Testis (tissue), 3 donors: ENCODE results near the gene SSBP3. TPM values are rescaled to one million over a fixed set of nuclear protein-coding genes. Genes with fewer than 3 reads are reported as not detected.

Experiments used
- DNase-seq: peaks from one replicate; pipeline ENCODE4 v3.0.0-alpha.2; 2019
- H3K27ac ChIP-seq, 2 donors: fragments of 200-600 bp; sonication (generic); one replicate each; pipeline ENCODE4 v1.5.1; 2019
- H3K27me3 ChIP-seq: fragments of 200-600 bp; sonication (generic); one replicate; pipeline ENCODE4 v1.5.1; 2019
- H3K36me3 ChIP-seq: fragments of 200-600 bp; sonication (generic); one replicate; pipeline ENCODE4 v1.5.1; 2017; ENCODE audit warnings: low read depth; ENCODE audit errors: missing control alignments
- H3K4me1 ChIP-seq: fragments of 200-600 bp; sonication (generic); one replicate; pipeline ENCODE4 v1.5.1; 2019
- H3K4me3 ChIP-seq, 2 donors: fragments of 200-600 bp; sonication (generic); one replicate each; pipeline ENCODE4 v1.5.1; 2017 to 2019
- H3K9me3 ChIP-seq: fragments of 200-600 bp; sonication (generic); one replicate; pipeline ENCODE4 v1.5.1; 2017
- CTCF ChIP-seq, 3 experiments: fragments of 450-650 bp in 2 of 3; fragments of 200-600 bp in 1 of 3; sonication (generic) in 1 of 3; IDR thresholded peaks; one replicate each; pipeline ENCODE4 v1.5.1; 2016 to 2019; ENCODE audit warnings: antibody characterized with exemption in 3 of 3, mild to moderate bottlenecking in 2 of 3, moderate library complexity in 1 of 3
- POLR2A ChIP-seq: fragments of 450-650 bp; IDR thresholded peaks from one replicate; pipeline ENCODE4 v1.6.1; 2017; ENCODE audit warnings: antibody characterized with exemption, mild to moderate bottlenecking, moderate library complexity
- WGBS, 2 donors: methylation state at CpG; one replicate each; pipeline ENCODE4 v1.1.5; 2018; 5-methylcytosine and 5-hydroxymethylcytosine counted together
- intact Hi-C: fragments of 100-400 bp; cut with DNase I; formaldehyde crosslinking; loops from one replicate; pipeline ENCODE4 v1.15.1; 2023; ENCODE audit warnings: low total_unique reads
- polyA plus RNA-seq: library from polyadenylated mRNA; stranded (reverse); fragments of 350-450 nt; fragmentation: Illumina TruSeq; extraction: RNeasy Lipid Tissue Mini Kit (QIAGEN cat#74804); gene quantifications from one replicate; pipeline ENCODE4 v1.2.3, GENCODE V29; 2014; ENCODE audit warnings: low read depth, low replicate concordance; ENCODE audit not compliant: insufficient read depth
- total RNA-seq, 2 donors: library from RNA; depleted of rRNA; stranded (reverse); fragments of >200 nt; gene quantifications; one replicate each; pipeline ENCODE4 v1.2.3, GENCODE V29; 2016

The SSBP3 gene
- total and polyA plus RNA-seq, 3 donors from 2014 or later = 88.8 to 99.0 (median 91.6) TPM

DNA sequence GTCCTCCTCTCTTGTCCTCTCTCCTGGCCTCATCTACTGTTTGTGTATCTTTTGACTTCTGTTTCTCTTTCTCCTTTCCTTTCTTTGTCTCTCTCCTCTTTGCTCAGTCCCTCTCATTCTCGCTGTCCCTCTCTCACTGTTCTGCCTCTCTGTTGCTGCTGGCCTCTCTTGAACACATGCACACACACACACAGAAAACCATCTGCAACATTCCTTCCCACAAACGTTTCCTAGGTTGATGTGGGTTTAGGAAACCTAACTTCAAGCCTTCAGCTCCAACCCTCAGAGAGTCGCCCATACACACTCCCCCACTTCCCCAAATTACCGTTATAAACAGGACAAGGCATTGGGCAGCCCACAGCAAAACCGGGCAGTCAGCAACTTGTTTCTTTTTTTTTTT lies 10.9 kb upstream of the SSBP3 start:
- H3K4me1 ChIP-seq = no peaks in the 10 kb centered on the region
- no peaks in the 10 kb centered on the region for H3K36me3 ChIP-seq
- H3K27me3 ChIP-seq = no peaks in the 10 kb centered on the region
- no peak for DNase-seq
- H3K4me3 ChIP-seq = no peak overlapping the region
- no peak for TF ChIP-seq CTCF (IDR thresholded peaks at IDR 0.05)
- TF ChIP-seq POLR2A = no peak
- H3K9me3 ChIP-seq = no peaks in the 10 kb centered on the region
- 55 to 63% methylated on average over 5 of the region's 5 CpGs for WGBS, 2 donors
- intact Hi-C loops = no loop called here
- no peak overlapping the region for H3K27ac ChIP-seq

GRCh38 chr1:54416435-54416834 lies 10.2 kb upstream of the SSBP3 start:
- H3K27me3 ChIP-seq = no peaks in the 10 kb centered on the region
- no peaks in the 10 kb centered on the region for H3K36me3 ChIP-seq
- H3K27ac ChIP-seq = no peak overlapping the region
- no peaks in the 10 kb centered on the region for H3K9me3 ChIP-seq
- TF ChIP-seq CTCF (IDR thresholded peaks at IDR 0.05) = no peak
- TF ChIP-seq POLR2A = no peak
- WGBS, 2 donors = 78 to 87% methylated on average over 7 to 8 of the region's 8 CpGs
- intact Hi-C loops = no loop called here
- H3K4me3 ChIP-seq = no peak overlapping the region
- no peak for DNase-seq
- H3K4me1 ChIP-seq = no peaks in the 10 kb centered on the region

GRCh38 chr1:54415991-54416390 lies 9.8 kb upstream of the SSBP3 start:
- WGBS, 2 donors = 88 to 92% methylated on average over 9 of the region's 9 CpGs
- Histone ChIP-seq H3K36me3 (no peaks in the 10 kb centered on the region), H3K4me3 (no peak overlapping the region), H3K4me1 (no peaks in the 10 kb centered on the region), H3K27ac (no peak overlapping the region), H3K9me3 (no peaks in the 10 kb centered on the region), H3K27me3 (no peaks in the 10 kb centered on the region)
- TF ChIP-seq CTCF (IDR thresholded peaks at IDR 0.05) (no peak), POLR2A (no peak)
- intact Hi-C loops = no loop called here
- DNase-seq = no peak

GRCh38 chr1:54415533-54415932 lies 9.3 kb upstream of the SSBP3 start:
- H3K27ac ChIP-seq = no peak overlapping the region
- TF ChIP-seq POLR2A (no peak), CTCF (IDR thresholded peaks at IDR 0.05) (no peak)
- no peaks in the 10 kb centered on the region for H3K4me1 ChIP-seq
- no peaks in the 10 kb centered on the region for H3K36me3 ChIP-seq
- DNase-seq = no peak
- H3K9me3 ChIP-seq = no peaks in the 10 kb centered on the region
- no peaks in the 10 kb centered on the region for H3K27me3 ChIP-seq
- 95 to 99% methylated on average over 3 of the region's 3 CpGs for WGBS, 2 donors
- H3K4me3 ChIP-seq = no peak overlapping the region
- intact Hi-C loops = no loop called here

- no peak overlapping the region for H3K4me3 ChIP-seq
- intact Hi-C loops = no loop called here
- TF ChIP-seq POLR2A (no peak), CTCF (IDR thresholded peaks at IDR 0.05) (no peak)
- peaks cover 13% of the 10 kb centered on the region for H3K4me1 ChIP-seq
- no peaks in the 10 kb centered on the region for H3K9me3 ChIP-seq
- H3K27ac ChIP-seq = no peak overlapping the region
- 90 to 94% methylated on average over 4 of the region's 4 CpGs for WGBS, 2 donors
- no peaks in the 10 kb centered on the region for H3K27me3 ChIP-seq
- H3K36me3 ChIP-seq = no peaks in the 10 kb centered on the region
- DNase-seq = no peak
Measured at GRCh38 chr1:54413732-54414131, 7.5 kb upstream of the SSBP3 start.
